Hepatocyte (in vitro differentiated cells): ENCODE data around the gene ANXA2.

Experiments
- EZH2 ChIP-seq: fragments of 200-600 bp; sonication (generic); IDR thresholded peaks from 2 replicates; pipeline ENCODE4 v1.6.1; 2016; ENCODE audit warnings: antibody characterized with exemption, mild to moderate bottlenecking, borderline replicate concordance
- TF ChIP-seq, protein P1 (sequence below): fragments of 200-600 bp; sonication (generic); IDR thresholded peaks from 2 replicates; pipeline ENCODE4 v1.5.1; 2016; ENCODE audit warnings: antibody characterized with exemption, mild to moderate bottlenecking; ENCODE audit not compliant: poor library complexity

DNA sequence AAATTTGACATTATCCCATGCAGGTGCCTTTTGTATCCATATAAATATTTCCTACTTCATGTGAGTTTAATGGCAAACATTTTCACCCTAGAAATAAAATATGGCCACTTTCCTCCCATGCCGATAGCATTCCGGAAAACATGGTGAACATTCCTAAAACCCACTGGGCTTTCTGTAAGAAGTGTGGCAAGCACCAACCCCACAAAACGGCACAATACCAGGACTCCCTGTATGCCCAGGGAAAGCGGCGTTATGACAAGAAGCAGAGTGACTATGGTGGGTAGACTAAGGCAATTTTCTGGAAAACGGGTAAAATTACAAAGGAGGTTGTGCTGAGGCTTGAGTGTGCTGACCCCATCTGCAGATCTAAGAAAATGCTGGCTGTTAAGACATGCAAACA lies 7.6 kb downstream of the ANXA2 start:
- TF ChIP-seq, protein P1, sequence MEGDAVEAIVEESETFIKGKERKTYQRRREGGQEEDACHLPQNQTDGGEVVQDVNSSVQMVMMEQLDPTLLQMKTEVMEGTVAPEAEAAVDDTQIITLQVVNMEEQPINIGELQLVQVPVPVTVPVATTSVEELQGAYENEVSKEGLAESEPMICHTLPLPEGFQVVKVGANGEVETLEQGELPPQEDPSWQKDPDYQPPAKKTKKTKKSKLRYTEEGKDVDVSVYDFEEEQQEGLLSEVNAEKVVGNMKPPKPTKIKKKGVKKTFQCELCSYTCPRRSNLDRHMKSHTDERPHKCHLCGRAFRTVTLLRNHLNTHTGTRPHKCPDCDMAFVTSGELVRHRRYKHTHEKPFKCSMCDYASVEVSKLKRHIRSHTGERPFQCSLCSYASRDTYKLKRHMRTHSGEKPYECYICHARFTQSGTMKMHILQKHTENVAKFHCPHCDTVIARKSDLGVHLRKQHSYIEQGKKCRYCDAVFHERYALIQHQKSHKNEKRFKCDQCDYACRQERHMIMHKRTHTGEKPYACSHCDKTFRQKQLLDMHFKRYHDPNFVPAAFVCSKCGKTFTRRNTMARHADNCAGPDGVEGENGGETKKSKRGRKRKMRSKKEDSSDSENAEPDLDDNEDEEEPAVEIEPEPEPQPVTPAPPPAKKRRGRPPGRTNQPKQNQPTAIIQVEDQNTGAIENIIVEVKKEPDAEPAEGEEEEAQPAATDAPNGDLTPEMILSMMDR, result no peak
- no peak for TF ChIP-seq EZH2
